ENCODE measurements around the gene DOCK9.

DNA sequence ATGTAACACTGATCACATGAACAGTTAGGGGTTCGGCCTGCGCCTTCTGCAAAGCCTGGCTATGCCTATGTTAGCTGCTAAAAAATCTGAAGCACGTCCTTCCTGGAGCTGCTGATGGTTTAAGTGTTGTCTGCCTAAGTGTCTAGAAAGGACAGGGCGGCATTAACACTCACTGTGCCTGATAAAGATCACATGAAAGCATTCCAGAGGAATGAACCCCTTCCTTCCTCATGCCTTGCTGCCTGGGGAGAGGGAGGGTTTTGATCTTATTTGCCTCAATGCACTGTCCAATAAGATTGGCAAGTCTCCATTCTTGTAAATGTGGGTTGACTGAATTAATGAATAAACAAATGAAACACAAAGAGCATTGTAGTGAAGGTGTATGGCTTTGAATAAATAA is 5.2 kb downstream of the DOCK9 start:
- TF ChIP-seq, protein P1, sequence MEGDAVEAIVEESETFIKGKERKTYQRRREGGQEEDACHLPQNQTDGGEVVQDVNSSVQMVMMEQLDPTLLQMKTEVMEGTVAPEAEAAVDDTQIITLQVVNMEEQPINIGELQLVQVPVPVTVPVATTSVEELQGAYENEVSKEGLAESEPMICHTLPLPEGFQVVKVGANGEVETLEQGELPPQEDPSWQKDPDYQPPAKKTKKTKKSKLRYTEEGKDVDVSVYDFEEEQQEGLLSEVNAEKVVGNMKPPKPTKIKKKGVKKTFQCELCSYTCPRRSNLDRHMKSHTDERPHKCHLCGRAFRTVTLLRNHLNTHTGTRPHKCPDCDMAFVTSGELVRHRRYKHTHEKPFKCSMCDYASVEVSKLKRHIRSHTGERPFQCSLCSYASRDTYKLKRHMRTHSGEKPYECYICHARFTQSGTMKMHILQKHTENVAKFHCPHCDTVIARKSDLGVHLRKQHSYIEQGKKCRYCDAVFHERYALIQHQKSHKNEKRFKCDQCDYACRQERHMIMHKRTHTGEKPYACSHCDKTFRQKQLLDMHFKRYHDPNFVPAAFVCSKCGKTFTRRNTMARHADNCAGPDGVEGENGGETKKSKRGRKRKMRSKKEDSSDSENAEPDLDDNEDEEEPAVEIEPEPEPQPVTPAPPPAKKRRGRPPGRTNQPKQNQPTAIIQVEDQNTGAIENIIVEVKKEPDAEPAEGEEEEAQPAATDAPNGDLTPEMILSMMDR (IDR thresholded peaks at IDR 0.05), result no peak
- TF ChIP-seq, protein P2, sequence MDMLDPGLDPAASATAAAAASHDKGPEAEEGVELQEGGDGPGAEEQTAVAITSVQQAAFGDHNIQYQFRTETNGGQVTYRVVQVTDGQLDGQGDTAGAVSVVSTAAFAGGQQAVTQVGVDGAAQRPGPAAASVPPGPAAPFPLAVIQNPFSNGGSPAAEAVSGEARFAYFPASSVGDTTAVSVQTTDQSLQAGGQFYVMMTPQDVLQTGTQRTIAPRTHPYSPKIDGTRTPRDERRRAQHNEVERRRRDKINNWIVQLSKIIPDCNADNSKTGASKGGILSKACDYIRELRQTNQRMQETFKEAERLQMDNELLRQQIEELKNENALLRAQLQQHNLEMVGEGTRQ (CRISPR knock-in tag; IDR thresholded peaks at IDR 0.05), result no peak
- TF ChIP-seq, protein P3, sequence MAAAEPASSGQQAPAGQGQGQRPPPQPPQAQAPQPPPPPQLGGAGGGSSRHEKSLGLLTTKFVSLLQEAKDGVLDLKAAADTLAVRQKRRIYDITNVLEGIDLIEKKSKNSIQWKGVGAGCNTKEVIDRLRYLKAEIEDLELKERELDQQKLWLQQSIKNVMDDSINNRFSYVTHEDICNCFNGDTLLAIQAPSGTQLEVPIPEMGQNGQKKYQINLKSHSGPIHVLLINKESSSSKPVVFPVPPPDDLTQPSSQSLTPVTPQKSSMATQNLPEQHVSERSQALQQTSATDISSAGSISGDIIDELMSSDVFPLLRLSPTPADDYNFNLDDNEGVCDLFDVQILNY (CRISPR knock-in tag; IDR thresholded peaks at IDR 0.05), result no peak
- TF ChIP-seq OVOL2 (CRISPR knock-in tag; IDR thresholded peaks at IDR 0.05; ENCODE audit: borderline replicate concordance) (no peak), MAX (CRISPR knock-in tag; IDR thresholded peaks at IDR 0.05) (no peak), ATF6 (CRISPR knock-in tag; IDR thresholded peaks at IDR 0.05) (no peak), SOX15 (CRISPR knock-in tag; IDR thresholded peaks at IDR 0.05) (no peak), SP1 (CRISPR knock-in tag; conservative IDR thresholded peaks at IDR 0.05) (no peak), KAT7 (CRISPR knock-in tag; IDR thresholded peaks at IDR 0.05; ENCODE audit: borderline replicate concordance) (no peak), ETV6 (CRISPR knock-in tag; IDR thresholded peaks at IDR 0.05) (no peak), ELF4 (CRISPR knock-in tag; IDR thresholded peaks at IDR 0.05; ENCODE audit: low read depth) (no peak)
- TF ChIP-seq, protein P4, sequence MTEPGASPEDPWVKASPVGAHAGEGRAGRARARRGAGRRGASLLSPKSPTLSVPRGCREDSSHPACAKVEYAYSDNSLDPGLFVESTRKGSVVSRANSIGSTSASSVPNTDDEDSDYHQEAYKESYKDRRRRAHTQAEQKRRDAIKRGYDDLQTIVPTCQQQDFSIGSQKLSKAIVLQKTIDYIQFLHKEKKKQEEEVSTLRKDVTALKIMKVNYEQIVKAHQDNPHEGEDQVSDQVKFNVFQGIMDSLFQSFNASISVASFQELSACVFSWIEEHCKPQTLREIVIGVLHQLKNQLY (CRISPR knock-in tag; IDR thresholded peaks at IDR 0.05), result no peak

Data from WTC11 (cell line).